Smooth muscle cell of trachea (primary cell): Measurements from ENCODE around the gene PALS1. TPM values are rescaled to one million over a fixed set of nuclear protein-coding genes. Genes with fewer than 3 reads are reported as not detected.

Experiments used
- total RNA-seq: library from RNA; depleted of rRNA; stranded (reverse); fragments of >200 nt; gene quantifications from 2 replicates; pipeline ENCODE4 v1.2.1, GENCODE V29; 2014

The PALS1 gene
- 26.5 and 44.9 TPM in 2 replicates for total RNA-seq

GRCh38 chr14:67241411-67242167 lies at the start of gene PALS1:
Gene PALS1, plus strand, starts transcription at chr14:67241435. Its CDS starts 37,736 bp downstream, at chr14:67279171.

Other genes starting within 250 kb of the PALS1 start
- gene GARIN2, start 52.0 kb upstream of the PALS1 start, total RNA-seq, result not detected in 2 replicates
- gene ATP6V1D, start 118.4 kb downstream of the PALS1 start, total RNA-seq, result 86.3 and 130 TPM in 2 replicates
- gene EIF2S1, start 118.9 kb downstream of the PALS1 start, total RNA-seq, result 129 and 208 TPM in 2 replicates
- 3.0 and 6.7 TPM in 2 replicates for gene PLEK2, start 170.7 kb downstream of the PALS1 start, total RNA-seq
- 0.29 and 2.0 TPM in 2 replicates for gene TMEM229B, start 247.3 kb downstream of the PALS1 start, total RNA-seq